ENCODE measurements around the gene APOB. TPM values are rescaled to one million over a fixed set of nuclear protein-coding genes. Genes with fewer than 3 reads are reported as not detected.

Gene APOB
- total and polyA plus RNA-seq, 2 donors, result 0.07 to 0.09 TPM

GRCh38 chr2:21012557-21012937 is 31.3 kb downstream of the APOB start:
- Histone ChIP-seq H3K36me3 (ENCODE audit: control insufficient read depth in 2 of 2, insufficient read depth in 2 of 2, low read length in 1 of 2) (no peaks in the 10 kb centered on the region), H3K4me3 (ENCODE audit: low read length in 2 of 2) (no peak overlapping the region), H3K27ac (ENCODE audit: low read depth in 1 of 2, low read length in 1 of 2) (no peak overlapping the region), H3K4me1 (ENCODE audit: control insufficient read depth in 2 of 2, insufficient read depth in 2 of 2, low read length in 2 of 2) (no peaks in the 10 kb centered on the region), H3K9me3 (ENCODE audit: control insufficient read depth in 2 of 2, insufficient read depth in 1 of 2, low read length in 1 of 2) (no peaks in the 10 kb centered on the region), H3K27me3 (ENCODE audit: control insufficient read depth in 2 of 2, insufficient read depth in 1 of 2, low read length in 1 of 2) (no peaks in the 10 kb centered on the region)
- 94% methylated on average over 3 of the region's 3 CpGs for WGBS
- DNase-seq (ENCODE audit: low read depth in 6 of 9, low spot score in 9 of 9), result no peak

- H3K9me3 ChIP-seq (ENCODE audit: control insufficient read depth in 2 of 2, insufficient read depth in 1 of 2, low read length in 1 of 2), result no peaks in the 10 kb centered on the region
- no peaks in the 10 kb centered on the region for H3K4me1 ChIP-seq (ENCODE audit: control insufficient read depth in 2 of 2, insufficient read depth in 2 of 2, low read length in 2 of 2)
- H3K36me3 ChIP-seq (ENCODE audit: control insufficient read depth in 2 of 2, insufficient read depth in 2 of 2, low read length in 1 of 2), result no peaks in the 10 kb centered on the region
- H3K27ac ChIP-seq (ENCODE audit: low read depth in 1 of 2, low read length in 1 of 2), result no peak overlapping the region
- no peaks in the 10 kb centered on the region for H3K27me3 ChIP-seq (ENCODE audit: control insufficient read depth in 2 of 2, insufficient read depth in 1 of 2, low read length in 1 of 2)
- no peak for DNase-seq (ENCODE audit: low read depth in 6 of 9, low spot score in 9 of 9)
- 89% methylated on average over 8 of the region's 8 CpGs for WGBS
- H3K4me3 ChIP-seq (ENCODE audit: low read length in 2 of 2), result no peak overlapping the region
Observed at GRCh38 chr2:21011876-21012556, 31.9 kb downstream of the APOB start.

DNA sequence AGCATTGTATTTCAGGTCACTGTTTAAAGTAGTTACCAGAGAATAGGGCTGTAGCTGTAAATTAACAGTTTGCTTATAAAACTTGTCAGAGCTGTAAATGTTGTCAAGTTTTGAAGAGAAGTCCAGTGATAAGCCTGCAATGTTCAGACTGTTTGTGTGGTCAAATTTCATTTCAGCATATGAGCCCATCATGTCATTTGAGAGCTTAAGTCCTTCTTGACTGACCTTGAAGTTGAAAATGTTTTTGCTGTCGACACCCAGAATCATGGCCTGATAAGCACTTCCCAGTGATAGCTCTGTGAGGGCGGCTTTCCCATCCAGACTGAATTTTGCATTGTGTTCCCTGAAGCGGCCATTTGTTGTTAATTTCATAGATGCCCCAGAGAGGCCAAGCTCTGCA is 32.4 kb downstream of the APOB start:
- Histone ChIP-seq H3K27me3 (ENCODE audit: control insufficient read depth in 2 of 2, insufficient read depth in 1 of 2, low read length in 1 of 2) (no peaks in the 10 kb centered on the region), H3K9me3 (ENCODE audit: control insufficient read depth in 2 of 2, insufficient read depth in 1 of 2, low read length in 1 of 2) (no peaks in the 10 kb centered on the region), H3K36me3 (ENCODE audit: control insufficient read depth in 2 of 2, insufficient read depth in 2 of 2, low read length in 1 of 2) (no peaks in the 10 kb centered on the region), H3K4me3 (ENCODE audit: low read length in 2 of 2) (no peak overlapping the region), H3K27ac (ENCODE audit: low read depth in 1 of 2, low read length in 1 of 2) (no peak overlapping the region), H3K4me1 (ENCODE audit: control insufficient read depth in 2 of 2, insufficient read depth in 2 of 2, low read length in 2 of 2) (no peaks in the 10 kb centered on the region)
- WGBS, result 95% methylated on average over 3 of the region's 3 CpGs
- DNase-seq (ENCODE audit: low read depth in 6 of 9, low spot score in 9 of 9), result no peak

DNA sequence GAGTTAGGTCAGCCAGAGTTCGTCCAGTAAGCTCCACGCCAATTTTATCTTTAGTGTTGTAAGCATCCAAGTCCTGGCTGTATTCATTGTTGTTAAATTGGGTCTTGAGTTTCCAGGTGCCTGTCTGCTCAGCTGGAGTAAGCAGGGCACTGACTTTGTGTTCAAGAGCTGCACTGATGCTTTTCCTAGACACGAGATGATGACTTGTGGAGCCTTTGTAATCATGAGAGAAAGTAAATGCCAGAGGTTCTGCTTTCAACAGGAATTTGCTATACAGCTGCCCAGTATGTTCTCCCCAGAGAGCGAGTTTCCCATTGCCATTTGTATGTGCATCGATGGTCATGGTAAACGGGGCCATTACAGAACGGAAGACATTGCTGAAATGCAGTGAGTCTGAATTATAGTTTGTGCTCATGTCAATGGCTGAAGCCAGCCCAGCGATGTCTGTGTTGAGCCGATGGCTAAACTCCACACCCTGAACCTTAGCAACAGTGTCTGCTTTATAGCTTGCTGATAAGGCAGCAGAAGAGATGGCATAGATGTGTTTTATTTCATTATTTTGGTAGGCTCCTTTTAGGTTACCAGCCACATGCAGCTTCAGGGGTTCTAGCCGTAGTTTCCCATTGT is 32.9 kb downstream of the APOB start:
- no peak overlapping the region for H3K27ac ChIP-seq (ENCODE audit: low read depth in 1 of 2, low read length in 1 of 2)
- no peak overlapping the region for H3K4me3 ChIP-seq (ENCODE audit: low read length in 2 of 2)
- no peak for DNase-seq (ENCODE audit: low read depth in 6 of 9, low spot score in 9 of 9)
- H3K4me1 ChIP-seq (ENCODE audit: control insufficient read depth in 2 of 2, insufficient read depth in 2 of 2, low read length in 2 of 2), result no peaks in the 10 kb centered on the region
- 95% methylated on average over 10 of the region's 10 CpGs for WGBS
- H3K27me3 ChIP-seq (ENCODE audit: control insufficient read depth in 2 of 2, insufficient read depth in 1 of 2, low read length in 1 of 2), result no peaks in the 10 kb centered on the region
- H3K36me3 ChIP-seq (ENCODE audit: control insufficient read depth in 2 of 2, insufficient read depth in 2 of 2, low read length in 1 of 2), result no peaks in the 10 kb centered on the region
- H3K9me3 ChIP-seq (ENCODE audit: control insufficient read depth in 2 of 2, insufficient read depth in 1 of 2, low read length in 1 of 2), result no peaks in the 10 kb centered on the region

DNA sequence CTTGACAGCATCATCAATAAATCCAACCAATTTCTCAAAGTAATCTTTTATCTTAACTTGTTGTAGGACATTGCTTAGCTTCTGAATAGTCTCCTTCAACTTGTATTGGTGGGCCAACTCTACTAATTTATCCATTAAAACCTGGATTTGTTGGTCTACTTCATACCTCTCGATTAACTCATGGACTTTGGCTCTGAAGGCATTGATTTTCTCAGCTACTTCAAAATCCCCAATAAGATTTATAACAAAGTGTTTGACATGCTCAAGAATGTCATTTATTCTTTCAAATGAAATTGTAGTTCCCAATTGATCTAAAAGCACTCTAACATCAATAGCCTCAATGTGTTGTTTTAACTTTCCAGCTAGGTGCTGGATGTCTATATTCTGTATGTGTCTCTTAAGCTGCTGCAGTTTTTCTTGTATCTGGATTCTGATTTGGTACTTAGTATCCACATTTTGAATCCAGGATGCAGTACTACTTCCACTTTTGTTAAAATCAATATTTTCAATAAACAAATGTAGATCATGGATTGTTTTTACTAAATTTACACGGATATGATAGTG is 34.1 kb downstream of the APOB start:
- DNase-seq (ENCODE audit: low read depth in 6 of 9, low spot score in 9 of 9), result no peak
- H3K27me3 ChIP-seq (ENCODE audit: control insufficient read depth in 2 of 2, insufficient read depth in 1 of 2, low read length in 1 of 2), result no peaks in the 10 kb centered on the region
- no peak overlapping the region for H3K4me3 ChIP-seq (ENCODE audit: low read length in 2 of 2)
- WGBS, result 87% methylated on average over 2 of the region's 2 CpGs
- no peaks in the 10 kb centered on the region for H3K36me3 ChIP-seq (ENCODE audit: control insufficient read depth in 2 of 2, insufficient read depth in 2 of 2, low read length in 1 of 2)
- no peaks in the 10 kb centered on the region for H3K9me3 ChIP-seq (ENCODE audit: control insufficient read depth in 2 of 2, insufficient read depth in 1 of 2, low read length in 1 of 2)
- no peak overlapping the region for H3K27ac ChIP-seq (ENCODE audit: low read depth in 1 of 2, low read length in 1 of 2)
- H3K4me1 ChIP-seq (ENCODE audit: control insufficient read depth in 2 of 2, insufficient read depth in 2 of 2, low read length in 2 of 2), result no peaks in the 10 kb centered on the region

DNA sequence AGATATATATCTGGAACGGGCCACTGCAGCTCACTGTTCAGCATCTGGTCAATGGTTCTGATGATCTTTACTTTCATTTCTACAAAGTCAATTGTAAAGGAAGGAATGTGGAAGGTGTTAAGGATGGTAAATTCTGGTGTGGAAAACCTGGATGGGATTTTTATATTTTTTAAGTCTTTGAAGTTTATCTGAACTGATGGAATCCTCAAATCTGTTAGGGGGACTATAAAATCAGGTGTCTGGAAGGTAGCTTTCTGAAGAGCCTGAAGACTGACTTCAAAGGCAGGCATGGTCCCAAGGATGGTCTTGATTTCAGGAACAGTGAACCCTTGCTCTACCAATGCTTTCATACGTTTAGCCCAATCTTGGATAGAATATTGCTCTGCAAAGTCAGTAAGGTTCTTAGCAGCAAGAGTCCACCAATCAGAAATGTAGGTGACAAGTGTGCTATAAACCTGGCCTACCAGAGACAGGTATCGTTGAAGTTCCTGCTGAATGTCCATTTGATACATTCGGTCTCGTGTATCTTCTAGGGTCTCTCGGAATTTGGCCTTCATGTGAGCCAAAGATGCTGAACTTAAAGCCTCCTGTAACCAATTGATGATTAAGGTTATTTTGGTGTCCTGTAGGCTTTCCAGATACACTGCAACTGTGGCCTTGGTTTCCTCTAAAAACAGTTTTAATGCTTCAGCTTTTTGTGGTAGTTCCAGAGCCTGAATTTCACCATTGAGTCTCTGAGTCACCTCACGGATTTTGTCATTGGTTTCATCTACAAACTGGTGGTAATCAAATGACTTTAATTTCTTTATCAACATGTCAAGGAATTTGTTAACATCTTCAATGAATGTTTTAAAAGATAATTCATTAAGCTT is 34.8 kb downstream of the APOB start:
- Histone ChIP-seq H3K4me1 (ENCODE audit: control insufficient read depth in 2 of 2, insufficient read depth in 2 of 2, low read length in 2 of 2) (no peaks in the 10 kb centered on the region), H3K4me3 (ENCODE audit: low read length in 2 of 2) (no peak overlapping the region), H3K27me3 (ENCODE audit: control insufficient read depth in 2 of 2, insufficient read depth in 1 of 2, low read length in 1 of 2) (no peaks in the 10 kb centered on the region), H3K27ac (ENCODE audit: low read depth in 1 of 2, low read length in 1 of 2) (no peak overlapping the region), H3K36me3 (ENCODE audit: control insufficient read depth in 2 of 2, insufficient read depth in 2 of 2, low read length in 1 of 2) (no peaks in the 10 kb centered on the region), H3K9me3 (ENCODE audit: control insufficient read depth in 2 of 2, insufficient read depth in 1 of 2, low read length in 1 of 2) (no peaks in the 10 kb centered on the region)
- DNase-seq (ENCODE audit: low read depth in 6 of 9, low spot score in 9 of 9), result no peak
- 95% methylated on average over 7 of the region's 7 CpGs for WGBS

DNA sequence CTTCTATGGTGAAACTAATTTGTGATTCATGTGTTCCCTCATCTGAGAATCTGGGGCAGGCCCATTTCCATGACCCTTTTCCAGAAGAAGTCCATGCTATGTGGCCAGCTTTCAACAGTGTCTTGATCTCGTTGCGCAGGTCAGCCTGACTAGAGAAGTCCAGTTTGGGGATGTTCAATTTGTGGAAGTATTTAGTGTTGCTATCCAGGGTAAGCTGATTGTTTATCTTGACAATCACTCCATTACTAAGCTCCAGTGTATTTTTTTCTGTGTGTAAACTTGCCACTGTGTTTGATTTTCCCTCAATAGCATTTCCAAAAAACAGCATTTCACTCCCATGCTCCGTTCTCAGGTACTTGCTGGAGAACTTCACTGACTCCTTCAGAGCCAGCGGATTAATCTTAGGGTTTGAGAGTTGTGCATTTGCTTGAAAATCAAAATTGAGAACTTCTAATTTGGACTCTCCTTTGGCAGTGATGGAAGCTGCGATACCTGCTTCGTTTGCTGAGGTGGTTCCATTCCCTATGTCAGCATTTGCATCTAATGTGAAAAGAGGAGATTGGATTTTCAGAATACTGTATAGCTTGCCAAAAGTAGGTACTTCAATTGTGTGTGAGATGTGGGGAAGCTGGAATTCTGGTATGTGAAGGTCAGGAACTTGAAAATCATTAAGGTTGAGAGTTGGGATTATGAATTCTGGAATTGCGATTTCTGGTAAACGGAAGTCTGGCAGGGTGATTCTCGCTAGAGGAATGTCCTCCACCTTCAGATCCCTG is 35.7 kb downstream of the APOB start:
- Histone ChIP-seq H3K4me1 (ENCODE audit: control insufficient read depth in 2 of 2, insufficient read depth in 2 of 2, low read length in 2 of 2) (no peaks in the 10 kb centered on the region), H3K4me3 (ENCODE audit: low read length in 2 of 2) (no peak overlapping the region), H3K9me3 (ENCODE audit: control insufficient read depth in 2 of 2, insufficient read depth in 1 of 2, low read length in 1 of 2) (no peaks in the 10 kb centered on the region), H3K27me3 (ENCODE audit: control insufficient read depth in 2 of 2, insufficient read depth in 1 of 2, low read length in 1 of 2) (no peaks in the 10 kb centered on the region), H3K27ac (ENCODE audit: low read depth in 1 of 2, low read length in 1 of 2) (no peak overlapping the region), H3K36me3 (ENCODE audit: control insufficient read depth in 2 of 2, insufficient read depth in 2 of 2, low read length in 1 of 2) (no peaks in the 10 kb centered on the region)
- DNase-seq (ENCODE audit: low read depth in 6 of 9, low spot score in 9 of 9), result no peak
- 97% methylated on average over 9 of the region's 9 CpGs for WGBS

DNA sequence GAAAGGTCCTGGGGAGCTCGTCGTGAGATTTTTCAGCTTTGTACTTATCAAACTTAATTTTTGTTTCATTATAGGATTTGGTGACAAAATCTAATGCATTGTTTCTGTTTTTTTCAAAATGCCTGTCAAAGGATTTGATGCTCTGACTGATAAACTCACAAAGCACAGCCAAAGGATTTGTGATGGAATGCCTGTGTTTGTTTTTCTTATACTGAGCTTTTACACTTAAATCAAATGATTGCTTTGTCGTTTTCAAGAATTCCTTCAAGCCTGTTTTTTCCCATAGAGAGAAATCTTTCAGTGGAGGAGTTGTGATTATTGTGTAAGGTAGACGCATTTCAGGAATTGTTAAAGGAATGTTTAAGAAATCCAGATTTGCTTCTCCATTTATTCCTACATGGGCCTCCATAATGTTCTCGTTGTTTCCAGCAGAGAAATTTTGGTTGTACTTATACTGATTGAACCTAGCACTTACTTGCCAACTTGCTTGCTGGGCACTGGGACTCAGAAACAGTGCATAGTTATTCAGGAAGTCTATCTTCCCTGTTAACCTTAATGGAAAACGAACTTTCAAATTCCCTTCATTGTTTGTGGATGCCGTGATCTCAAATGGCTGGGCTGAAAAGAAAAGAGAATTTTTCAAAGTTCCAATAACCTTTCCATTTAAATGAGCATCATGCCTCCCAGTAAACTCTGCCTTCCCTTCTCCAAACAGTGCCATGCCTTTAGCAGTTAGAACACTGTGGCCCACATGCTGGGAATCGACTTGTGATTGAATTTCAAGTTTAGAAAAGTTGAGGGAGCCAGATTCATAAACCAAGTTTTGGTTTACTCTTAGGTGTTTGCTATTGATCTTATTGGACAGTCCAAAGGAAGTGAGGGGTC is 36.5 kb downstream of the APOB start:
- WGBS, result 81% methylated on average over 8 of the region's 8 CpGs
- H3K9me3 ChIP-seq (ENCODE audit: control insufficient read depth in 2 of 2, insufficient read depth in 1 of 2, low read length in 1 of 2), result no peaks in the 10 kb centered on the region

More for the DNA sequence above, 36.5 kb downstream of the APOB start:
- H3K36me3 ChIP-seq (ENCODE audit: control insufficient read depth in 2 of 2, insufficient read depth in 2 of 2, low read length in 1 of 2), result no peaks in the 10 kb centered on the region
- no peak overlapping the region for H3K27ac ChIP-seq (ENCODE audit: low read depth in 1 of 2, low read length in 1 of 2)
- H3K4me1 ChIP-seq (ENCODE audit: control insufficient read depth in 2 of 2, insufficient read depth in 2 of 2, low read length in 2 of 2), result no peaks in the 10 kb centered on the region
- no peaks in the 10 kb centered on the region for H3K27me3 ChIP-seq (ENCODE audit: control insufficient read depth in 2 of 2, insufficient read depth in 1 of 2, low read length in 1 of 2)
- DNase-seq (ENCODE audit: low read depth in 6 of 9, low spot score in 9 of 9), result no peak
- H3K4me3 ChIP-seq (ENCODE audit: low read length in 2 of 2), result no peak overlapping the region

Measured in thymus (tissue), 11 donors.